NOMO-1 treated with dmso at 0.1 percent for 144 hours (cell line): Measurements from ENCODE around the gene IRF9.
A peak's percentile ranks its signal among the peaks of the same experiment; 100 is the strongest.

ENCODE experiments used
- DNase-seq: peaks from one replicate; lab custom pipeline; 2025; ENCODE audit not compliant: unreplicated experiment; lab: John Stamatoyannopoulos, UW

The IRF9 gene

GRCh38 chr14:24131549-24131966 is 29.5 kb upstream of the IRF9 start:
- no peak for DNase-seq

DNA sequence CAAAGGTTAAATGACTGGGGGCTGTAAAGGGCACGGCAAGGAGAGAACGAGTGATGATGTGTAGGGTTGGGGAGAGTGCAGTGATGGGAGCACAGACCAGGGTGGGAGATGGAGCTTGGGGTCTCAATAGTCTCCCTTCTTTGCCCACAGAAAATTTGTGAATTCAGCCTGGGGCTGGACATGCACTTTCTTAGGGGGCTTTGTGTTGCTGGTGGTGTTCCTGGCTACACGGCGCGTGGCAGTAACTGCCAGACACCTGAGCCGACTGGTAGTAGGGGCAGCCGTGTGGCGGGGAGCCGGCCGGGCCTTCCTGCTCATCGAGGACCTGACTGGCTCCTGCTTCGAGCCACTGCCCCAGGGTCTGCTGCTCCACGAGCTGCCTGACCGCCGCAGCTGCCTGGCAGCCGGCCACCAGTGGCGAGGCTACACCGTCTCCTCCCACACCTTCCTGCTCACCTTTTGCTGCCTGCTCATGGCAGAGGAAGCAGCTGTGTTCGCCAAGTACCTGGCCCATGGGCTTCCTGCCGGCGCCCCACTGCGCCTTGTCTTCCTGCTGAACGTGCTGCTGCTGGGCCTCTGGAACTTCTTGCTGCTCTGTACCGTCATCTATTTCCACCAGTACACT is 28.9 kb upstream of the IRF9 start:
- no peak for DNase-seq

DNA sequence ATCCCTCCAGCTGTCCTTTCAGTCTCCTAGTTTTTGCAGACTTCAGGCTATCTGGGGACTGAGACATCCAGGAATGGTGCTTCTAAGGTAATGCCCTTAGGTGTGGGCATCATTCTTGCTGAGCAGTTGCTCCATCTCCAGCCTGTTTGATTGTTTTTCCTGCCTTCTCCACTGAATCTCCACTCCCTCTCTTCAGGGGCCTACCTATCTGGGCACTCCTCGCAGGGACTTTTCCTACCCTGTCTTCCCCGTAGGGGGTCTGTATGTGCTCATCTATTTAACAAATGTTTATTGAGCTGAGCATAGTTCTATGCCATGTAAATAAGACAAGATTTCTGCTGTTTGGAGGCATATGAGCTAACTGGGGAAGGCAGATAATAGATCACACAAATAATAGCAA is 28.1 kb upstream of the IRF9 start:
- no peak for DNase-seq

DNA sequence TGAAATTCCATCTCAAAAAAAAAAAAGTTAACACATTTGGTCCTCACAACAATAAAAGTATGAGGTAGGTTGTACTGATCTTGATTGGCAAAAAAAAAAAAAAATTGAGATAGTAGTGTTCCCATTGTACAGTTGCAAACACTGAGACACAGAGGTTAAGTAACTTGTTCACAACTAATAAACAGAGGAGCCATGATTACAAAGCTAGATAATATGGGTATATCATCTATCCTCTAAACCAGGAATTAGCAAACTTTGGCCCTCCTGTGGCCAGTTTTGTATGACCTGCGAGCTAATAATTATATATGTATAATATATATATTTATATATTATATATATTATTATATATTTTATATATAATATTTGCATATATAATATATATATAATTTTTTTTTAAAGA is 27.3 kb upstream of the IRF9 start:
- DNase-seq: no peak

- DNase-seq: no peak
Observed at GRCh38 chr14:24135584-24135833, 25.6 kb upstream of the IRF9 start.

GRCh38 chr14:24135834-24136683 is 25.0 kb upstream of the IRF9 start, which contains the start of gene PSME1:
PSME1 (plus strand) TSS chr14:24136194; CDS start chr14:24136263, 69 bp downstream.
- peak; percentile 85 for DNase-seq

GRCh38 chr14:24136684-24137528 is 24.2 kb upstream of the IRF9 start:
- no peak for DNase-seq

DNA sequence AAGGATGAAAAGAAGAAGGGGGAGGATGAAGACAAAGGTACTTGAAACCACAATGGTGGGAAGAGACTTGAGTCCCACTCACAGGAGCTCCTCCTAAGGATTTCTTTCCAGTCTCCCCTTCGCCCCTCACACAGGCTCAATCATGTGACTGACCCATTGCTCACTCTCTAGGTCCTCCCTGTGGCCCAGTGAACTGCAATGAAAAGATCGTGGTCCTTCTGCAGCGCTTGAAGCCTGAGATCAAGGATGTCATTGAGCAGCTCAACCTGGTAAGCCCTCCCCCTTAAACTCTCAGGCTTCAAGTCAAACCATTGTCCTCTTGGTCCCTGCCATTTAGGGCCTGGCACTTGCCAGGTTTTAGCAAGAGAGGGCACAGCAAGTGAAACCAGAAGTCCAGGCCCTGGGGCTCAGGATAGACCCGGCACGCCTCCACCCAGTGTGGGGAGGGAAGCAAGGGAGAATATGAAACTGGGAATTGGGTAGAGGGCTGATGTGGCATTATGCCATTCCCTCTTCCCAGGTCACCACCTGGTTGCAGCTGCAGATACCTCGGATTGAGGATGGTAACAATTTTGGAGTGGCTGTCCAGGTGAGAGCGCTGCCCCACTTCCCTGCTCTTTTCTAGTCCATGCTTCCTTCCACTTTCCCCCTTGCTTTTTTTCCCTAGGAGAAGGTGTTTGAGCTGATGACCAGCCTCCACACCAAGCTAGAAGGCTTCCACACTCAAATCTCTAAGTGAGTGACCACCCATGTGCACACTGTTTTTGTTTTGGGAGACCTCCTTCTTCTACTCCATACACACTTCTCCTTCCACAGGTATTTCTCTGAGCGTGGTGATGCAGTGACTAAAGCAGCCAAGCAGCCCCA is 23.3 kb upstream of the IRF9 start:
- no peak for DNase-seq

DNA sequence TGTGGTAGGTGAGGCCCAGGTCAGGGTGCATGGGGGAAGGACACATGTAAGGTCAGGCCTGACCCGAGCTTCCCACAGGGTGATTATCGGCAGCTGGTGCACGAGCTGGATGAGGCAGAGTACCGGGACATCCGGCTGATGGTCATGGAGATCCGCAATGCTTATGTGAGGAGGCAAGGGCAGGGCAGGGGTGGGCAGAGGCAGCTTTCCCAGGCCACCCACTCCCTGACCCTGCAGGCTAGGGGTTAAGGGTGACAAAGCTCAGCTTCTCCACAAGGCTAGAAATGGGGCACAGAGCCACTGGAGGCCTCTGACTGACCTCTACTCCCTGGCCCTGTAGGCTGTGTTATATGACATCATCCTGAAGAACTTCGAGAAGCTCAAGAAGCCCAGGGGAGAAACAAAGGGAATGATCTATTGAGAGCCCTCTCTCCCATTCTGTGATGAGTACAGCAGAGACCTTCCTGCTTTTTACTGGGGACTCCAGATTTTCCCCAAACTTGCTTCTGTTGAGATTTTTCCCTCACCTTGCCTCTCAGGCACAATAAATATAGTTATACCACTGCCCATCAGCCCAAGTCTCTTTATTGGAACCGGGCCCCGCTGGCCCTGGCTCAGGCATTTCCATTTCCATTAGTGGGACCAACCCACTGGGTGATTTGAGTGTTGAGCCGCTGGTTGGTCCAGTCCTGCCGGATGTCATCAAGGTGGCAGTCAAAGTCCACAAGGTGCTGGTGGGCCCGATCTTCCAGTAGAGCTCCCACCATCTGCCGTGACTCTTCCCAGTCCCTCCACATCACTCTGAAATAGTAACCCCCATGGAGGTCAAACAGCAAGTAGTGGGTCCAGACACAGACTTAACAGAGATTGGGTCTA is 22.4 kb upstream of the IRF9 start:
- DNase-seq: no peak

GRCh38 chr14:24139272-24139934 is 21.7 kb upstream of the IRF9 start:
- no peak for DNase-seq

DNA sequence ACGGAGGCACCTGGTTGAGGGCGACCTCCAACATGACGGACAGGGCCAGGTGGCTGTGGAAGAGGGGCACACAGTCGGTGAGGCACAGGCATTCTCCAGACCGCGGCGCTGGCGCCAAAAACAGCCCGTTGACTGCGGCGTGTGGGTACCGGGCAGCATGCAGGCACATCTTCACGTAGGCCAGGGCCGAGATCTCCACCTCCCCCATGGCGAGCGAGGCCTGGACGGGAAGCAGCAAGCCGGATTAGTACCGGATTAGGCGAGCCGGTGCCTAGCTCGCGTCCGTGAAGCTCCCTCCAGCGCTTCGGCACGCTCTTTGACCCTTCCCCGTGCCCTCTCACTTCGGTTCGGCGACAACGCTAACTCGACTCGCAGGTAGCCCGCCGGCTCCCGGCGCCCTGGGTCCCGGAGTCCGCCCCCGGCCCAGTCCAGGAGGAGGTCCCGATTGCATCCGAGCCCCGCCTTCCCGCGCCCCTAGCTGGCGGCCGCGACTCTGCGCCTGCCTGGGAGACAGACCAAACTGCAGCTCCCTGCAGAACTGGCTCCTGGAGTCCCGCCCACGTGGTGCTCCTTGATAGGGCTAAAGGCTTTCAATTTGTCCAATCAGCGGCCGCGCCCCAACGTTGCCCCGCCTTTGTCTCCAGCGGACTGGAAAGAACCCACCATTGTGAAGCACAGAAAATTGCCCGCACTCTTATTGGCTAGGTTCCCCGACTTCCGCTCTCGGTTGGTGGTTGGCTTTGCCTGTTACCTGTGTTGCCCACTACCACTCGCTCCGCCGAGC is 19.8 kb upstream of the IRF9 start, which contains the start of gene EMC9:
EMC9 (minus strand) TSS at position 495 of the 784 bp plus-strand sequence; CDS start at position 208, 287 bp downstream.
- peak; percentile 98 for DNase-seq

- DNase-seq: no peak
Observed at GRCh38 chr14:24143511-24143910, 17.6 kb upstream of the IRF9 start.

DNA sequence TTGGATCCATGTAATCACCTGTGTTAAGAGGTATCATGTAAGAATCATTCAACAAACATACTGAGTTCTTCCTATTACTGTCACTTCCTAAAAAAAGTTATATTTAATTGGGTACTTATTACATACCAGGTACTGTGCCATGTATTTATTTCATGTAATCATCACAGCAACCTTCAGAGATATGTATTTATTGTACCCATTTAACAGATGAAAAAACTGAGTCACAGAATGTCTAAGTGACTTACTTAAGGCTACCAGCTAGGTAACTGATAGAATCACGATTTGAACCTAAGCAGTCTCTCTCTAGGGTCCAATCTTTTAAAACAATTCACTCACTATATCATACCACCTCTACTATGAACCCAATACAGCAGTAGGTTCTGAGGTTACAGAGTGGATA is 16.6 kb upstream of the IRF9 start:
- no peak for DNase-seq

- DNase-seq: no peak
Observed at GRCh38 chr14:24145219-24145618, 15.8 kb upstream of the IRF9 start.

- peak; percentile 23 for DNase-seq
Observed at GRCh38 chr14:24145690-24146452, 15.2 kb upstream of the IRF9 start.

GRCh38 chr14:24146453-24146977 is 14.6 kb upstream of the IRF9 start, which contains the start of gene PSME2:
PSME2 (minus strand) TSS chr14:24146610; CDS start chr14:24146581, 29 bp downstream.
- peak; percentile 96 for DNase-seq
